HG02678 (cell line): ENCODE results near the gene NFYA.

Source experiments
- ATAC-seq: cut with Tn5 transposase; IDR thresholded peaks from one replicate; pipeline ENCODE4 v1.9.1; 2021; ENCODE audit warnings: mild to moderate bottlenecking, moderate library complexity; ENCODE audit not compliant: unreplicated experiment

NFYA gene

DNA sequence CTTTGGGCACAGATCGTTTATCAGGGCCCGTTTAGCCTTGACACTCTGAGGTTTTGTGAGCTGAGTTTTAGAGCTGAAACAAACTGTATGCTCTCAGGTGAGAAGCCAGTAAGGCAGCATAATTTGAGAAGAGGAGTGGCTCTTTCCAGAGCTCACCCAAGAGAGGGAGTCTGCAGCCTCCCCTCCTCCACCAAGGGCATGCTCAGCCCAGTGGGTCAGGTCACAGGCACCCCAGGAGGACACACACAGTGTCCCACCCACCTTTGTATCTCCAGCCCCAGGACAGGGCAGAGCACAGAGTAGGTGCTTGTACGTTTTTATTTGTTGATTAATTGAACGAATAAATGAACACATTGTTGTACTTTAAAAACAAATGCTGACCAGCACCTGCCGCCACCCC, 27.1 kb upstream of the NFYA start:
- ATAC-seq = no peak

DNA sequence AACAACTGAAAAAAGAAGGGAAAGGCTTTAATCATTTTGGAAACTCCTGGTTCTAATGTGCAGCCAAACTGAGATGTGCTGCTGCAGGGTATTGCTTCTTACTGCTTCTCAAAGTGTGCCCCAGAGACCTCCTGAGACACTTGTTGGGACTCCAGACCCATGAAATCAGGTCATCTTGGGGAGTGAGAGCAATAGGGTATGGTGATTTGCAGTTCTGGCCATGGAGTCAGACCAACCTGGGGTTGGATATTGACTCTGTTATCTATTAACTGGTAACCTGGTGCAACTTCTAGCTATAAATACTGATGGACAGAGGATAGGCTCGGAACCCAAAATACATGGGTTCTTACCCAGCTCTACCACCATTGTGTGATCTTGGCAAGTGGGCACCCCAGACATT, 26.7 kb upstream of the NFYA start:
- no peak for ATAC-seq

DNA sequence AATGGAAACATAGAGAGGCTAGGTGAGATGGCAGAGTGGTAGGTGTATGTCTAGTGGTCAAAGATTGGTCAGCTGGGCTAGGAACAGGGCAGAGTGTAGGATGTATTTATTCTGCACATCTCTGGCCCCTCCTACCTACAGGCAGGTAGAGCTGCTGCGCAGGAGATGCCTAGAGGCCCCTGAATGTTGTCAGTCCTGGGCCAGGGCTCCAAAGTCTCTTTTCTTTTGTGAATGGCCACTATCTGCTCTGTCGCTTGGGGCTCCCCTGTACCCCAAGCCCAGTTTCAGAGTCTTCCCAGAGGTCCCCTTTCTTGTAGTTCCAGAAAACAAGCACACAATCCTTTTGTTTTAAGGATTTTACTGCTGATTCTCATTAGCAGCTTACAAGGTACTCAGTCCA, 25.5 kb upstream of the NFYA start:
- ATAC-seq = no peak

DNA sequence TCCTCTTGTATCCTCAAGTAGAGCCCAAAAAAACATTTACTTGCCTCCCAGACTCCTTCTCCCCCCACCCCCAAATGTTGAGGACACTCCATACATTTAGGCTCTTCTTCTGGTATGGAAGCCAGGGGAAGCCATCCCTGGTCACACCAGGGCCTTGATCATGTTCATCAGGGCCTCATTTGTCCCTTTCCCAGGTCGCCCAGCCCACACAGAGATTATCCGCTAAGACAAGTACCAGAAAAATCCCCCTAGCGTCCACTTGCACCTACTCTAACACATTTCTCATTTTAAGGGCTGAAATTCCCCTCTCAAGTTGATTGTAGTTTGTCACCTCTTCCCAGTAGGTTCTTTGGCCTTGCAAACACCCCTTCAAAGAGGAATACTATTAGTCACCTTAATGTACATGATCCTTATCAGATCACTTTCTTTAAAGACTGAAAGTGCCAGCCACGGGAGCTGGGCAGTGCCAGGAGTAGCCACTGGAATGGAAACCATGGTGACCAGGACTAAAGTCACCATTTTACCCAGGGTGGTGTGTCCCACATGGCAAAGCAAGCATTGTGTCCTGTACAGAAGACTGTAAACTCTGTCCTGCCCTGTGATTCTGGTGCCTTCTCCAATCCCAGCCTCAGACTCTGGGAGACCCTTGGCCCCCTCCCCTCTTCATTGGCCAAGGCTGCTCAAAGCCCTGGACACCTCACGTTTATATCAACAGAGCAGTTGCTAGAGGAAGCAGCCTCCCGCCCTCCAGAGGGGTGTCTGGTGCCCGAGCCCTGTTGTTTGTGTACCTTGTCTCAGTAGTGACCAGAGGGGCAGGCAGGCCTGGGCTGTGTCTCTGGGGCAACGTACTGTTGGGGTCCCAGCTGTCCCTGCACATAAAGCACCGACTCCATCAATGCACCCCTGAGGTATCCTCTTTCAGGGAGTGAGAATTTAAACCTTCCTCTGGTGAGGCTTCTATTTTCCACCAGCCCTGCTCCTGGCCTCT, 24.7 kb upstream of the NFYA start:
- ATAC-seq = no peak

DNA sequence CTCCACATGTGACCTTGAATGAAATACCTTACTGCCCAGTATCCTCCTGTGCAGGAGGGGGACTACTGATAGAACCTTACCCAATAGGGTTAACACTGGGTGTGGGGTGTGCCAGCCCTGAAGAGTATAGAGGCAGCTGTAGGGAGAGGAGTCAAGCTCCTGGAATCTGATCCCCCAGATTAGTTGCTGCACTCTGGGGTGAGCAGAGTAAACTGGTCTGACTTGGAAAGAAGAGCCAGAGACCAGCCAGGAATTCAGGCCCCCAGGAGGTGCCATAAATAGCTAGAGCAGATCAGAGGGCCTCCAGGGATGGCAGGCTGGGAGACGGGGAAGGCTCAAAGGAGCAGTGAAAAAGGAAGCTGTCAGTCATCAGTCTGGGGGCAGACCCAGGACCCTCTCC, 23.3 kb upstream of the NFYA start:
- no peak for ATAC-seq

DNA sequence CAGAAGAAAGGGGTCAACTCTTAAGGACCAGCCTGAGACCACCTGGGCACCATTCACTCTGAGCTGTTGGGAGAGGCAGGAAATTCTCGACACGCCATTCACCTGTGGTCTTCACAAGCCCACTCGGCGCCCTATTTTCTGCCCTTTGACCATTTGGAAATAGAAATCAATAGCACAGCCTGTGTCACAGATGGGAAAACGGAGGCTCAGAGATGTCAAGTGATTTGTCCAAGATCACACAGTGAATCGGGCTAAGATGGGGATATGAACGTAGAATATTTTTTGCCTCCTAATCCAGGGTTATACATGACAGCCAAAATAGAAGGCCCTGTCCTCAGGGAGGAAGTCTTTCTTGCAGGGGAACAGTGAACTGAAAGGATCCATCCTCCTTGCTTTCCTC, 22.8 kb upstream of the NFYA start:
- ATAC-seq = no peak

DNA sequence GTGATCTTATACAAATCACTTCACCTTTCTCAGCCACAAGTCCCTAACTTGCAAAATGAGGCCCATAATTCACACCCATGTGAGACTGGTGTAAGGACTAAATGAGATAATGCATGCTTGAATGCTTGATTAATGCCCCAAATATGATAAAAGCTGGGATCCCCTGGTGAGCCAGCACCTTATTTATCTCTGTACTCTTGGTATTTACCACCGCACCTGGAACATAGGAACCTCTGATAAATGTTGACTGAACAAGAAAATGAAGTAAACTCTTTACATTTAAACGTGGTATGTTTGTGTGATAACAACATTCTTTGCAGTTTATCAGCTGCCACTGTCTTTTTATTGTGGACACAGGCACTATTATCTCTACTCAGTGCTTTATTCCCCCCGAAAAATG, 22.2 kb upstream of the NFYA start:
- ATAC-seq = no peak

DNA sequence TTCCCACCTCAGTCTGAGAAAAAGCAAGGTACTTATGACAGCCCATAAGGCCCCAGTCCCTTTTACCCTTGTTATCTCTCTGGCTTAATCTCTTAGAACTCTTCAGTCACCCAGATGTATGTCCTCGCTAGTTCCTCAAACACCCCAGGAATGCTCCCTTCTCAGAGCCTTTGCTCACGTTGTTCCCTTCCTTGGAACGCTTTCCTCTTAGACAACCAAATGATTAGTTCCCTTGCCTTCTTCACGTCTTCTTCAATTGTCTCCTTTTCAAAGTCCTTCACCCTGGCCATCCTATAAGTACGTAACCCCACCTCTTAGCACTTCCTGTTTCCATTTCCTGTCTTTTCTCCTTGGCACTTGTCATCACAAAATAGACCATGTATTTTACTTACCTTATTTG, 20.9 kb upstream of the NFYA start:
- no peak for ATAC-seq

DNA sequence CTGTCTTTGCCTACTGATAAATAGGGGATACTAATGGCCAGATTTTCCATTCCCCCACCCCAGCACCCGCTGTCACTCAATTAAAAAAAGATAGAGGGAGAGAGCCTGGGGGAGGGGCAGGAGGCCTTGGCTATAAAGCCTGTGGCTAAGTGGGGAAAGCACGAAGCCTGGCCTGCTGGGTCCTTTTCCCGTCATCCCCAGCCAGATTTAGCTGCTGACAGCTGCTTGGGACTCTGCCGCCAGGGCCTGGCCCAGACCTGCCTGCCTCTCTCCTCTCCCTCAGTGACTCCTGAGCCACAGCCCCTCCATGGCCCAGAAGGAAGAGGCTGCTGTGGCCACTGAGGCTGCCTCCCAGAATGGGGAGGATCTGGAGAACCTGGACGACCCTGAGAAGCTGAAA, 19.7 kb upstream of the NFYA start, which contains the start of gene APOBEC2:
Gene APOBEC2 (plus strand): TSS at position 162 of the 400 bp plus-strand sequence. CDS start 146 bp downstream, at position 308.
- ATAC-seq = no peak

DNA sequence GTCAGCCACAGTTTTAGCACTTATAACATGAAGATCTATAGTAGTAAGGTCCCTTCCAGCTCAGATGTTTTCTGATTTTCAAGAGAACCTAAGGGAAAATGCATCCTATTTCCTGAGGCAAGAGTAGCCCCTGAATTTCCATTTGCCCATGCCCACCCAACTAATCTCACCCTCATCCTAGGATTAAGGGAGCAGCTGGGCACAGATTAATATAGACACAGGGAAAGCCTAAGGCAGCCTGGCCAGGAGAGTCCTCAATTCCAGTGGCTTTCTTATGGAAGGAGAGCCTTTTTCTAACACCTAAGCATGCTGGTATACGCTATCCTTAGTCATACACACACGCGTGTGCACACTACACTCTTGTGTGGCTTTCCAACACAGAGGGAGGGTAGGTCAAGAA, 18.3 kb upstream of the NFYA start:
- no peak for ATAC-seq

DNA sequence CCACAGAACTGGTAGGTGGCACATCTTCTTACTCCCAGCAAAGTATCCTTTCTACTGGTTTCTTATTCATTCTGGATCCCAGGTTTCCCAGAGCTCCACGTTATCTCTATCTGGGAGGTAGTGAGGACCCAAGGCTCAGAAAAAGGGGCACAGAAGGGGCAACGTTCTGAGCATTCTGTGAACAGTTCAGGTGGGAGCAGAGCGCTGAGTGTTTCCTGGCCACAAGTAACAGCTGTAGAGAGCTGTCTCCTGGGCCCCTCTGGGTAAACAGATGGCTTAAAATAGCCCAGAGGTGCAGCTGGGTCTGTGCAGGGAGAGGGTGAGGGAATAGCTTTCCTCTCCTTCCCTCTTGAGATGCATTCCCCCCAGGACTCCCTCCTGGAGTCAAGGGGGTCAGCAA, 17.6 kb upstream of the NFYA start:
- no peak for ATAC-seq

DNA sequence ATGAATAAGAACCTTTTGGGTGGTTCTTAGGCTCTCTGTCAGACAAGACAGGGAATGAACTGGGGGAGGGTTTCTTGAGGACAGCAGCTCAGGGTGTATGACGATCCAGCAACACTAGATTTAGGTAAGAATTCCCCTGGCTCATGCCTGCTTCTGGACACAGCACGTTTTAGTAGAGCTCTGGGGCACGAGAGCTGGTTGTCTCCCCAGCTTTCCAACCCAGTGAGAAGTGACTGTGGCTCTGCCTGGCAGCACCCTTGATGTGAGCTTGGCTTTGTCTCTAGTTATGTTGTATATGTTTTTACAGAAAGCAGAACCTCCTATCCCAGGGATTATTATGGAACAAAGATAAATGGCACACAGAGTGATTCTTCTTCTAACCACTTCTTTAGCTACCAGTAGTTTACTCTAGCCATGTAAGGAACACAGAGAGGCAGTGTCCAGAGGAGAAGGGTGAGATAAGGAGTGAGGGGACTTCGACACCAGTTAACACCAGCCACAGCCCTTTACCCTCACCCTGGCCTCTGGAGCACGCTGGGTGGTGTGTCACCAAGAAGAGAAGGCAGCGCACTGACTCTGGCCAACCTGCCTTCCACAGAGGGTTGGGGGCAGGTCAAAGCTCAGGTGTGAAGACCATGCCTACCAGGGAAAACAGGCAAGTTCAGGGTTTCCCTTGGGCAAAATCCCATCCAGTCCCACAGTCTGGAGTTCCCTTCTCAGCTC, 15.8 kb upstream of the NFYA start:
- no peak for ATAC-seq

DNA sequence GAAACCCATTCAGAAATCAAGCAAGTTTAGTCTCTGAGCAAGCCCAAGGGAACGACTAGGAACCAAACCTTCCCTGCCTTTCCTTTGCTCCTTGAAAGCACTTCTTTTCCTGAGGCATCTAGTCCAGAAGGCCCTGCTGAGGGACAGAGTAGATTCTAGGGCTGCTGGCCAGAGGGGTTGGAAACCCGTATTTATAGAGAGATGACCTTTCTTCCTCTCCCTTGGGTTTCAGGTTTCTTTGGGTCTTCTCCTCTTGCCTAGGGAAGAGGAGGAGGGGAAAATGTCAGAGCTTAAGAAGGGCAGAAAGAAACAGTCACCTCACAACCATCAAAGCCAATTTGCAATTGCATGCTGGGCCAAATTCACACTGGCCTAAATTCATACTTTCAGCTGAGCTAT, 14.0 kb upstream of the NFYA start:
- no peak for ATAC-seq

DNA sequence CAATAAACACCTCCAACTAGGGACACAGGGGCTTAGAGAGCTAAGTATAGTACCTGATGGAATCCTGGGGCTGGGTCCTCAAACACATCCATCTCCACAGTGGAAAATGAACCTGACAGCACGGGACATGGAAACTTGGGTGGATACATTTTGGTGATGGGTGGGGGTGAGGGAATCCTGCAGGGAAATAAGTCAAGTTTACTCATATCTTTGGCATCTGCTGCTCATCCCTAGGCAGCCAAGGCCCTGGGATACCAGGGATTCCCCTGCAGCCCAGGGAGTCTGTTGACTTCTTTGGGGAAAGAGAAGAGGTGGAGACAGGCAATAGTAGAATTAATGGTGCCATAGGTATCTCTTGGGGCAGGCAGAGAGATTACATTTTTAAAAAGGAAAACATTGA, 13.2 kb upstream of the NFYA start:
- ATAC-seq = no peak

DNA sequence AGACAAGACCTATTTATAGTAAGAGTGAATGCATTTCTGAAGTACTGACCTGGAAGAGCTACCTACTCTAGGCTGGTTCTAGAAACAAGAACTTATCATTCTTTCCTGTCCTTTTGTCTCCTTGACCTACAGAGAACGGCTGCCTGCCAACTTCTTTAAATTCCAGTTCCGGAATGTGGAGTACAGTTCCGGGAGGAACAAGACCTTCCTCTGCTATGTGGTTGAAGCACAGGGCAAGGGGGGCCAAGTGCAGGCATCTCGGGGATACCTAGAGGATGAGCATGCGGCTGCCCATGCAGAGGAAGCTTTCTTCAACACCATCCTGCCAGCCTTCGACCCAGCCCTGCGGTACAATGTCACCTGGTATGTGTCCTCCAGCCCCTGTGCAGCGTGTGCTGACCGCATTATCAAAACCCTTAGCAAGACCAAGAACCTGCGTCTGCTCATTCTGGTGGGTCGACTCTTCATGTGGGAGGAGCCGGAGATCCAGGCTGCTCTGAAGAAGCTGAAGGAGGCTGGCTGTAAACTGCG, 11.5 kb upstream of the NFYA start:
- no peak for ATAC-seq

DNA sequence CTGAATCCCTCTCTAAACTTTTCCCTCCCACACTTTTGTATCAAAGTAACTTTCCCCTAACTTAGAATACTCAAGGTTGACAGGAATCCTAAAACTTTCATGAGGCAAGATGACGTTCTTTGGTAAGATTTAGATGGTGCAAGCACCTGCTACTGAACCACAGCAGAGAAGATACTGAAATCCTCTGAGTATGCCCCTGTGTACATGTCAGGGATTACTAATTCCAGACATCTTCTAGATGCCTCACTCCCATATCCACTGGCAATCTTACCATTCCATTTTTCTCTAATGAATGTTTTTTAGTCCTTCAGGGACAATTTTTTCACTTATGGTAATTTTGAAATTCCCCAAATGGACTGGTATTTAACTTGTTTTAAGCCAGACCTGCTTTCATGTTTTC, 10.7 kb upstream of the NFYA start:
- no peak for ATAC-seq

DNA sequence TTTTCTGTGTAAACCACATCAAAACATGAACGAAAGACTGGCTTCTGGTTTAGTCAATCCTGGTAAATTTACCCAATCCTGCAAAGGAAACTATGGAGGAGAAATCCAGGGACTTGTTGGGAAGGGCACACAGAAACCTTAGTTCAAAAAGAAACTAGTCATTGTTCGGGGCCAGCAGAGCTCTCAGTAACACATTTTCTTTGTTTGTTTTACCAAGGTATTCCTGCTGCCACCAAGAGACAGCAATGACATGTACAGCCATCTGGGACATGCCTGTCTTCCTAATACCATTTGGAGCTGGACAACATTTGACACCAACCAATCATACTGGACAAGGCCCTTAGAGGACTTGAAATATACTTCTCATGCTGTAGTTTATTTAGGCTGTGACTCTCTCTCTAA, 8.9 kb upstream of the NFYA start:
- no peak for ATAC-seq

DNA sequence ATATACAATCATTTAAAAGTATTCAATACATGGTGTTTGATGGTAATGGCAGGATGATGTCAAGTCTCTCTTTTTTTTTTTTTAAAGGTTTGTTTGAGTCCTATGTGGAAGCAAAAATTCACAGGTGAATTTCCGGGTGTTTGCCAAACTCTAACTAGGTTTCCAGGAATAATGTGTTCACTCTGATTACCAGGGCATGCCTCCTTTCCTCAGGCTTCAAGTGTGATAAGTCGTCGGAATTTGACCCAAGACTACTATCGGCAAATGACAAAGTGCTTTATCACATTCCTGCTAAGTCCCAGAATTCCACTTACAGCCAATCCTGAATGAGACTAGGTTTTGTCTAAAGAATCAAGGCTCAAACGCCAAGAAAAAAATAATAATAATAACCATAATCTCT, 7.9 kb upstream of the NFYA start:
- no peak for ATAC-seq

DNA sequence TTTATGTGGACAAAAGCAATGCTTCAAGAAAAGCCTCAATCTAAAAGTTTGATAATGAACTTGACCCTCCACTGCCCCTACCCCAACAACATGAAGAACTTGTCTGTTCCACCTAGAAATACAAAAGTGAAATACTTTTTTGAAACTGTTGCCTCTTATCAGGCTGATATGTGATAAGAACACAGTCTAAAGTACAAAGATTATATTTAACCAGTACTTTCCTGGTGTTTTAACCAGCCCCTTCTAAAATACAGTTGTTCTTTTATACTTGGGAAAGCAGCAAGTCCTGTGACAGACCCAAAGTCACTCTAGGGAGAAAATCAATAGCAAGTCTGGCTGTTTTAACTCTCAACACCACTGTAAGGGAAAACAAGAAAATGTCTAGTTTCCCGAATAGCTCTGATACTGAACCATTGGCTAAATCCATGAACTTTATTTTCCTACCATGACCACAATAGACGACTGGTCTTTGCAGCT, 7.2 kb upstream of the NFYA start:
- ATAC-seq = no peak

DNA sequence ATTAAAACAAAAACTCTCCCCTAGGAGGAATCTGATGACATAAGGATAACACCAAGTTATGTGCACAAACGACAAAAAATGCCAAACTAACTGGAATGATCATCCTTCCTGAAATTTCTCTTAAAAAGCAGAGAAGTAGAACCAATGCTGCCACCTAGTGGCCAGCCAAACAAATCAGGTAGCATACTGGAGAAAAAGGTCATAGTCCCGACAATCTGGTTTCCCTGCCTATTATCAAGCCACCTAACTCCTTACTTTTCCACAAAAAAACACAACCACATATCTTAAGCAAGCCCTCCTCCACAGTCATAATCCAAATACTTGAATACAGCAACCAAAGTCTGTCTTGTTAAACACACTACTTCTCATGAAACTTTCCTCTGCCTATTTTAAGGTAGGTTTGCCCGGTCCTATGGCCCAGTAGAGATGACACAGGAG, 5.9 kb upstream of the NFYA start:
- ATAC-seq = no peak

DNA sequence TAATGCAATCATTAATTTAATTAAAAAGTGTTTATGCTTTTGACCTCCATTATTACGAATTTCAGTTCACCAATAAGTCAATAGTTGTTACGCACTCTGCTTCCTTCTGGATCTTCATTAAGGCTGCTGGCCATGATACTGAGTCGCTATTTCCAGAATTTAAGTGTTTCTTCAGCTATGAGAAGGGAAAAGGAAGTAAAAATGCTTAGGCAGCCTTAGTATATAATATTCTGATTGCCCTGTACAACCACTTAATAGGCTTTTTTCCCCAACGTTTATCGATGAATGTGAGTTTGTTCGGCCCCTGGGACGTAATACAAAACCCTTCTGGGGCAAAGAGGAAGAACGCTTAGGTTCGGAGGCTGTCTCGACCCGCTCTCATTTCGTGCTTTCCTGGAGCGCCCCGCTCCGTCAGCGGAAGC, 1.3 kb upstream of the NFYA start:
- ATAC-seq = no peak
